GM10266 (cell line): Measurements from ENCODE around the gene ASTN2.

Source experiments
- DNase-seq: peaks from one replicate; pipeline ENCODE4 v3.0.0; 2012; ENCODE audit errors: extremely low spot score
- TF ChIP-seq, protein P1 (sequence below): IDR thresholded peaks from 2 replicates; pipeline ENCODE4 v1.5.1; 2012; ENCODE audit warnings: mild to moderate bottlenecking, low read depth; ENCODE audit not compliant: control insufficient read depth, insufficient read depth; ENCODE audit errors: missing control alignments

The ASTN2 gene

GRCh38 chr9:116646661-116647514, 768.0 kb downstream of the ASTN2 start:
- TF ChIP-seq, protein P1, sequence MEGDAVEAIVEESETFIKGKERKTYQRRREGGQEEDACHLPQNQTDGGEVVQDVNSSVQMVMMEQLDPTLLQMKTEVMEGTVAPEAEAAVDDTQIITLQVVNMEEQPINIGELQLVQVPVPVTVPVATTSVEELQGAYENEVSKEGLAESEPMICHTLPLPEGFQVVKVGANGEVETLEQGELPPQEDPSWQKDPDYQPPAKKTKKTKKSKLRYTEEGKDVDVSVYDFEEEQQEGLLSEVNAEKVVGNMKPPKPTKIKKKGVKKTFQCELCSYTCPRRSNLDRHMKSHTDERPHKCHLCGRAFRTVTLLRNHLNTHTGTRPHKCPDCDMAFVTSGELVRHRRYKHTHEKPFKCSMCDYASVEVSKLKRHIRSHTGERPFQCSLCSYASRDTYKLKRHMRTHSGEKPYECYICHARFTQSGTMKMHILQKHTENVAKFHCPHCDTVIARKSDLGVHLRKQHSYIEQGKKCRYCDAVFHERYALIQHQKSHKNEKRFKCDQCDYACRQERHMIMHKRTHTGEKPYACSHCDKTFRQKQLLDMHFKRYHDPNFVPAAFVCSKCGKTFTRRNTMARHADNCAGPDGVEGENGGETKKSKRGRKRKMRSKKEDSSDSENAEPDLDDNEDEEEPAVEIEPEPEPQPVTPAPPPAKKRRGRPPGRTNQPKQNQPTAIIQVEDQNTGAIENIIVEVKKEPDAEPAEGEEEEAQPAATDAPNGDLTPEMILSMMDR = peak; percentile 56
- DNase-seq = peak; percentile 17

DNA sequence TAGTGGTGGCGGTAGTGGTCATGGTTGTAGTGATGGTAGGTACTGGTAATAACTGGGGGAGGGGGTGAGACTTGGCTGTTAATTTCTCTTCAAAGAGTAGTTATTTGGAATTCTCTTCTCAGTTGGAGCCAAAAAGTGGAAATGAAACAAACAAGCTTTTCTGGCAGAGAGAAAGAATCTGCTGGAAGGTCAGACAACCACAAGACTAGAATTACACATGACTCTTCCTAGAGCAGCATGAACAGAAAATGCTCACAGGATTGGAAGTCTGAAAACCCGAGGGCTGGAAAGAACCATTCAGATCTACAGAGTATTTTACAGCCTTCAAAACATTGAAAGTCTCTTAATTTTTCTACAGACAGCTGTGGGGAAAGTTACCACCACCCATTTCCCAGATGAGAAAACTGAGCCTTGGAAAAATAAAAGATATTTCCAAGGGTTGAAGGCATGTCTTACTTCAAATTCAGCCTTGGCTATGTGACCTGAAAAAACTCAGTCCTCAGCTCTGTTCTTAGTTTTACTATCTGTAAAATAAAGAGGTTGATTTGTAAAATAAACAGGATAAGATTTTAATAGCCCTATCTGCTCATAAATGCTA, 770.7 kb downstream of the ASTN2 start:
- TF ChIP-seq, protein P1 = no peak
- no peak for DNase-seq

- TF ChIP-seq, protein P1 = no peak
- no peak for DNase-seq
Observed at GRCh38 chr9:116643691-116644090, 771.2 kb downstream of the ASTN2 start.

GRCh38 chr9:116641292-116642059, 773.4 kb downstream of the ASTN2 start:
- TF ChIP-seq, protein P1 = no peak
- DNase-seq = no peak

DNA sequence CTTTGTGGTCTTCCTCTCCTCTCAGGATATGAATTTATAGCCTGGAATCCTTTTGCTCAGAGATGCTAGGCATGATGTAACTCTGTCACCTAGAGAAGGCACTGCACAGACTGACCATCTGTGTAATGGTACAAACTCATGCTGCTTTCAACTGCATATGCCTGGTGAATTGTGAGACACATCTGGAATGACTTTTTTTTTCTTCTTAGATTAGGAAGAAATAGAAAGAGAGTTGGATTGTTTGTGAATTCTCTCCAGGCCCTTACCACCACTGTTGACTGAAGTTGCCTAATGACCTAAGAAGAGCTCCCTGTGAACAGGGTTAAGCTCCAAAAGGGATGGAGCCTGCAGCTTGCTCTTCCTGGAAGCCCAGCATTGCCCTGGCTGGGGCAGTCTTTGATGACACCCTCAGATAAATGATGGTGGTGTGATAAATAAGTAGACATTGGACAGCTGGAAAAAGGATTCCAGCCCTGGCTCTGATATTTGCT, 775.6 kb downstream of the ASTN2 start:
- no peak for DNase-seq
- TF ChIP-seq, protein P1 = no peak

DNA sequence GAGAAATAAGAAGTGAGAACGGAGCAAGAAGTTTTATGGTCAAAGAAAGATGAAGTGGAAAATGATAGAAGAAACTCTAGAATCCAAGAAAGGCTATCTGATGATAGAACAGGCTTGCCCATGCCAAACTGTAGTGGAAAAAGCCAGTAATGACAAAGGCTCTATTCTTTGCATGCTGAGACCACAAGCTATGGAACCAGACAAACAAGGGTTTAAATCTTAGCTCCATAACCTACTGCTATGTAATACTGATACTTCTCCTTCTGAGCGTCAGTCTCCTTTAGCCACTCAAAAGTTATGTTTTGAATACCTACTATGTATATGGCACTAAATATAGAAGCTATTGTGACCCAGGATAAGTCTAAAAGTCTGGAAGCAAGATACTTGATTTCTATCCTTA, 778.9 kb downstream of the ASTN2 start:
- DNase-seq = no peak
- TF ChIP-seq, protein P1 = no peak
